Ascending aorta (tissue), 2 donors: ENCODE measurements around the gene PRAME. TPM values are rescaled to one million over a fixed set of nuclear protein-coding genes. Genes with fewer than 3 reads are reported as not detected.

Source experiments
- DNase-seq, 2 donors: peaks; one replicate each; pipeline ENCODE4 v3.0.0-alpha.2; 2019; ENCODE audit warnings: low spot score in 2 of 2
- H3K27ac ChIP-seq, 2 donors: fragments of 200-600 bp; sonication (generic); one replicate each; pipeline ENCODE4 v1.5.1; 2016 to 2017; ENCODE audit warnings: mild to moderate bottlenecking in 1 of 2
- H3K27me3 ChIP-seq: fragments of 200-600 bp; sonication (generic); one replicate; pipeline ENCODE4 v1.5.1; 2017
- H3K36me3 ChIP-seq, 2 donors: fragments of 200-600 bp; sonication (generic); one replicate each; pipeline ENCODE4 v1.5.1; 2016
- H3K4me1 ChIP-seq, 2 donors: fragments of 200-600 bp; sonication (generic); one replicate each; pipeline ENCODE4 v1.5.1; 2016 to 2017; ENCODE audit warnings: mild to moderate bottlenecking in 1 of 2
- H3K4me3 ChIP-seq, 2 donors: fragments of 200-600 bp; sonication (generic); one replicate each; pipeline ENCODE4 v1.5.1; 2016 to 2017; ENCODE audit warnings: mild to moderate bottlenecking in 1 of 2
- H3K9me3 ChIP-seq, 2 donors: fragments of 200-600 bp; sonication (generic); one replicate each; pipeline ENCODE4 v1.5.1; 2016
- CTCF ChIP-seq, 3 experiments: fragments of 200-600 bp in 2 of 3; fragments of 450-650 bp in 1 of 3; sonication (generic) in 2 of 3; IDR thresholded peaks; one replicate each; pipeline ENCODE4 v1.5.1; 2016 to 2019; ENCODE audit warnings: antibody characterized with exemption in 3 of 3, mild to moderate bottlenecking in 1 of 3, moderate library complexity in 1 of 3
- intact Hi-C: fragments of 100-400 bp; cut with DNase I; formaldehyde crosslinking; loops from one replicate; pipeline ENCODE4 v1.15.1; 2023
- total RNA-seq: library from RNA; depleted of rRNA; stranded (reverse); fragments of >200 nt; gene quantifications from one replicate; pipeline ENCODE4 v1.1.0, GENCODE V29; 2016

The PRAME gene
- total RNA-seq, 1 donor from 2014 or later = not detected

- no peaks in the 10 kb centered on the region for H3K9me3 ChIP-seq
- intact Hi-C loops = no loop called here
- H3K27ac ChIP-seq = no peak overlapping the region
- H3K4me3 ChIP-seq = no peak overlapping the region
- TF ChIP-seq CTCF (IDR thresholded peaks at IDR 0.05) = no peak
- H3K4me1 ChIP-seq = no peaks in the 10 kb centered on the region
- no peaks in the 10 kb centered on the region for H3K36me3 ChIP-seq
- H3K27me3 ChIP-seq = no peaks in the 10 kb centered on the region
- no peak for DNase-seq
Observed at GRCh38 chr22:22569218-22569617, 10.2 kb upstream of the PRAME start.

GRCh38 chr22:22565981-22566380 is 6.9 kb upstream of the PRAME start:
- Histone ChIP-seq H3K27ac (no peak overlapping the region), H3K36me3 (no peaks in the 10 kb centered on the region), H3K27me3 (no peaks in the 10 kb centered on the region), H3K4me3 (no peak overlapping the region), H3K9me3 (no peaks in the 10 kb centered on the region), H3K4me1 (no peaks in the 10 kb centered on the region)
- no peak for TF ChIP-seq CTCF (IDR thresholded peaks at IDR 0.05)
- intact Hi-C loops = no loop called here
- no peak for DNase-seq

- H3K4me3 ChIP-seq = no peak overlapping the region
- H3K27ac ChIP-seq = no peak overlapping the region
- no peaks in the 10 kb centered on the region for H3K27me3 ChIP-seq
- intact Hi-C loops = no loop called here
- TF ChIP-seq CTCF (IDR thresholded peaks at IDR 0.05) = no peak
- no peak for DNase-seq
- H3K9me3 ChIP-seq = no peaks in the 10 kb centered on the region
- H3K4me1 ChIP-seq = no peaks in the 10 kb centered on the region
- no peaks in the 10 kb centered on the region for H3K36me3 ChIP-seq
Observed at GRCh38 chr22:22558071-22558971, 744 bp downstream of the PRAME start.

GRCh38 chr22:22556995-22557925 is 1.8 kb downstream of the PRAME start:
- no peaks in the 10 kb centered on the region for H3K36me3 ChIP-seq
- no peaks in the 10 kb centered on the region for H3K9me3 ChIP-seq
- no peak for TF ChIP-seq CTCF (IDR thresholded peaks at IDR 0.05)
- no peaks in the 10 kb centered on the region for H3K4me1 ChIP-seq
- no peak overlapping the region for H3K4me3 ChIP-seq
- intact Hi-C loops = no loop called here
- DNase-seq = no peak
- H3K27me3 ChIP-seq = no peaks in the 10 kb centered on the region
- no peak overlapping the region for H3K27ac ChIP-seq

- no peak for DNase-seq
Observed at GRCh38 chr22:22556578-22556977, 2.5 kb downstream of the PRAME start.

More at GRCh38 chr22:22556578-22556977, 2.5 kb downstream of the PRAME start:
- TF ChIP-seq CTCF (IDR thresholded peaks at IDR 0.05) = no peak
- Histone ChIP-seq H3K4me1 (no peaks in the 10 kb centered on the region), H3K27me3 (no peaks in the 10 kb centered on the region), H3K36me3 (no peaks in the 10 kb centered on the region), H3K9me3 (no peaks in the 10 kb centered on the region), H3K4me3 (no peak overlapping the region), H3K27ac (no peak overlapping the region)
- intact Hi-C loops = no loop called here
